PC-3 (cell line): ENCODE results near the gene OTUB1.

ENCODE experiments used
- EZH2 ChIP-seq: fragments of 300-600 bp; sonication (generic); IDR thresholded peaks from one replicate; pipeline ENCODE4 v1.6.1; 2017; ENCODE audit warnings: antibody characterized with exemption, mild to moderate bottlenecking, low read length; ENCODE audit not compliant: unreplicated experiment
- EZH2phosphoT487 ChIP-seq: fragments of 300-600 bp; sonication (generic); IDR thresholded peaks from 2 replicates; pipeline ENCODE4 v1.6.1; 2018; ENCODE audit warnings: mild to moderate bottlenecking, antibody characterized with exemption, low read length, borderline replicate concordance
- TF ChIP-seq, protein P1 (sequence below): fragments of 300-600 bp; sonication (generic); conservative IDR thresholded peaks from 2 replicates; pipeline ENCODE4 v1.5.1; 2017; ENCODE audit warnings: antibody characterized with exemption, low read depth, mild to moderate bottlenecking, low read length

DNA sequence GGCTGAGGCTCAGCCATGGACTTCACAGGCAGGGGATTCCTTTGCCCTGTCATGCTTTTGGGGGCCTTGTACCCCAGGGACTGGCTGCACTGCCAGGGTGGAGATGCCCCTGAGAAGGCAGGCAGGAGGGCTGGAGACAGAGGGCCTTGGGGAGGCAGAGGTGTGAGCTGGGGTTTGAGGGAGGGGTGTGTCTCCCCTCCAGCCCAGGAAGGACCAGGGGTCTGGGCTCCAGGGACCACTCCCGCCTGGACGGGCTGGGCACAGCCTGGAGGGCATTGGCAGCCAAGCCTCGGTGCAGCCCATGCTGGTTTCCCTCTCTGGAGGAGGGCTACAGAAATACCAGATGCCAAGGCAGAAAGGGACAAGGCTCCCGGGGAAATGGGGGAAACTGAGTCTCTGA is 19.5 kb downstream of the OTUB1 start:
- TF ChIP-seq, protein P1, sequence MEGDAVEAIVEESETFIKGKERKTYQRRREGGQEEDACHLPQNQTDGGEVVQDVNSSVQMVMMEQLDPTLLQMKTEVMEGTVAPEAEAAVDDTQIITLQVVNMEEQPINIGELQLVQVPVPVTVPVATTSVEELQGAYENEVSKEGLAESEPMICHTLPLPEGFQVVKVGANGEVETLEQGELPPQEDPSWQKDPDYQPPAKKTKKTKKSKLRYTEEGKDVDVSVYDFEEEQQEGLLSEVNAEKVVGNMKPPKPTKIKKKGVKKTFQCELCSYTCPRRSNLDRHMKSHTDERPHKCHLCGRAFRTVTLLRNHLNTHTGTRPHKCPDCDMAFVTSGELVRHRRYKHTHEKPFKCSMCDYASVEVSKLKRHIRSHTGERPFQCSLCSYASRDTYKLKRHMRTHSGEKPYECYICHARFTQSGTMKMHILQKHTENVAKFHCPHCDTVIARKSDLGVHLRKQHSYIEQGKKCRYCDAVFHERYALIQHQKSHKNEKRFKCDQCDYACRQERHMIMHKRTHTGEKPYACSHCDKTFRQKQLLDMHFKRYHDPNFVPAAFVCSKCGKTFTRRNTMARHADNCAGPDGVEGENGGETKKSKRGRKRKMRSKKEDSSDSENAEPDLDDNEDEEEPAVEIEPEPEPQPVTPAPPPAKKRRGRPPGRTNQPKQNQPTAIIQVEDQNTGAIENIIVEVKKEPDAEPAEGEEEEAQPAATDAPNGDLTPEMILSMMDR = no peak
- TF ChIP-seq EZH2 (no peak), EZH2phosphoT487 (no peak)
